ENCODE data around the gene HYLS1.

Gene HYLS1

DNA sequence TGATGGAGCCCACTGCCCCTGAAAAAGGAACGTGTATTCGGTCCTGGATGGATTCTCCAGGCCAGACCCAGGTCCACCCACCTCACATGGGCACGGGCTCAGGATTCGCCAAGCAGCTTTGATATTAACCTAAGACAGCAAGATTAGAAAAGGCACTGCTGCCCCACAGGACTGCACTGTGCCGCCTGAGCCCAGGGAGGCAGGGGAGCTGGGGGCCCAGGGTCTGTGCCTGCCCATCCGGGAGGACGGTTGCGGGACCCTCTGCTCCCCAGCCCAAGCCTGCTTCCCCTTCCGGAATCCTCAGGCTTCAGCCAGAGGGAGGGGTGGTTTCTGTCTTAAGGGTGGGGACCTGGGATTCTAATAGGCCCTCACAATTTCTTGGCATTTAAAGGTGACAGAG lies 44.8 kb downstream of the HYLS1 start:
- DNase-seq (ENCODE audit: low read depth, low spot score), result no peak

- DNase-seq (ENCODE audit: low read depth, low spot score), result no peak
Observed at GRCh38 chr11:125933030-125933813, 45.8 kb downstream of the HYLS1 start.

DNA sequence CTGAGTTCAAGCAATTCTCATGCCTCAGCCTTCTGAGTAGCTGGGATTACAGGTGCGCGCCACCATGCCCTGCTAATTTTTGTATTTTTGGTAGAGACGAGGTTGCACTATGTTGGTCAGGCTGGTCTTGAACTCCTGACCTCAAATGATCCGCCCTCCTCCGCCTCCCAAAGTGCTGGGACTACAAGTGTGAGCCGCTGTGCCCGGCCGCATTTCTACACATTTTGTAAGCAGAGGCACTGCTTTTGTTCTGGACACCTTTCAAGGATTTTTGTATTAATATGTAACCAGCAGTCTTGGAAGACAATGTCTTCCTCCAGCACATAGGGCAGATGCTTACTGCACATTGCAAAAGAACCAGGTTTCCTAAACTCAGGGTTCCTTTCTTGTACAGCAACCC lies 47.0 kb downstream of the HYLS1 start:
- DNase-seq (ENCODE audit: low read depth, low spot score), result no peak

- DNase-seq (ENCODE audit: low read depth, low spot score), result no peak
Observed at GRCh38 chr11:125935056-125935455, 47.6 kb downstream of the HYLS1 start.

DNA sequence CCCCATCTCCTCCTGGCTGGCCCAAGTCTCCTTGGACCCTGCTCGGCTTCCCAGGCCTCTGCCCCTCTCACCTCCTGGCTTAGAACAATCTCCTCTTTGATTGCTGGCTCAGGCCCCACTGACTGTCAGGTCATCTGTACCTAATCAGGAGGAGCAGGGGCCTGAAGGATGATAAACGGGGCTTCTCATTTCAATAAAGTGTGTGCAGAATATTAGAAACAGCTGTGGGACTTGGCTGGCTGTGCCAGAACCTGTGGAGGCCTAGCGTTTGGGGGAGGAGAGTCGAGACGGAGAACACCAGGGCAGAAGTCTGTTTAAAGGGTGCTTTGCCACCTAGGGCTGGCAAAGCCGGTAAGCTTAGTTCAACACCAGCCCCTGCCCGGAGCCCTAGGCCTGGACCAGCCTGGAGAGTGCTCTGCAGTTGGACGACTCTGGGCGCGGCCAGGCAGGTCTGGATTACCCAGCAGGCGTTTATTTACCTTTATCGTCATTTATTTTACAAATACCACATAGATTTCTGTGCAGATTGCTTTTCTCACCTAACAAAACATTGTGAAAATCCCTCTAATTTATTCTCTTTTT lies 48.2 kb downstream of the HYLS1 start:
- no peak for DNase-seq (ENCODE audit: low read depth, low spot score)

DNA sequence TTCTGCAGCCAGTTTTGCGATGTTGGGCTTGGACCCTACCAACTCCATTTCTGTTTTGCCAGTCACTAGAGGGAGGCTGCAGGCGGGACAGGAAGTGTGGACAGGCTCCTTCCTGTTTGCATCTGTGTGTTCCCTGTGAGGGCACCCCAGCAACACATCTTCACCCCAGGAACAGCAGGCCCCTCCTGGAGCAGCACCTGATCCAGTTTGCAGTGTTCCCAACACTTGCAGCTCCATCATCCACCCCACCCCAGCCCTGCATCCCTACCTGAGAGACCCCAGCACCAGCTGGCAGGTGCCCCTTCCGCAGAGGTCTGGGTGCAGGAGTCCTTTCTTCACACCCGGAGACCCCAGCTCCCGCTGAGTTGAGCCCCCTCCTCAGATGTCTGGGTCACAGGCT lies 51.0 kb downstream of the HYLS1 start:
- no peak for DNase-seq (ENCODE audit: low read depth, low spot score)

GRCh38 chr11:125939081-125939521 lies 51.6 kb downstream of the HYLS1 start:
- DNase-seq (ENCODE audit: low read depth, low spot score), result peak; percentile 34

DNA sequence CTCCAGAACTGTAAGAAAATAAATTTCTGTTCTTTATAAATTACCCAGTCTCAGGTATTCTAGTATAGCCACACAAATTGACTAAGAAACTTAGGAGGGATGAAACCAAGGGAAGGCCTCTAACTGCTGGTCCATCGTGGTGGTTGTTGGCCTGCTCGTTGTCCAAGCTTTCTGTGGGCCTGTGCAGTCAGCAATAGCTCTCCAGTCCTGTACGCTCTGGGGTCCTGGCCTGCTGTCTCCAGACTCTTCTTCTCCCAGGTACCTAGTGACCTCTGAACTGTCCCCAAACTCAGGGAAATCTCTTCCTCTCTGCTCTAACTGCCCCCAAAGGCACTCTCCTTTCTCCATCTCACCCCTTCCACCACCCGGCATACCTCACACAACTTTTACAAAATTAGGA lies 52.7 kb downstream of the HYLS1 start:
- DNase-seq (ENCODE audit: low read depth, low spot score), result no peak

- DNase-seq (ENCODE audit: low read depth, low spot score), result no peak
Observed at GRCh38 chr11:125941267-125941618, 53.8 kb downstream of the HYLS1 start.

GRCh38 chr11:125941619-125942611 lies 54.4 kb downstream of the HYLS1 start:
- peak; percentile 83 for DNase-seq (ENCODE audit: low read depth, low spot score)

DNA sequence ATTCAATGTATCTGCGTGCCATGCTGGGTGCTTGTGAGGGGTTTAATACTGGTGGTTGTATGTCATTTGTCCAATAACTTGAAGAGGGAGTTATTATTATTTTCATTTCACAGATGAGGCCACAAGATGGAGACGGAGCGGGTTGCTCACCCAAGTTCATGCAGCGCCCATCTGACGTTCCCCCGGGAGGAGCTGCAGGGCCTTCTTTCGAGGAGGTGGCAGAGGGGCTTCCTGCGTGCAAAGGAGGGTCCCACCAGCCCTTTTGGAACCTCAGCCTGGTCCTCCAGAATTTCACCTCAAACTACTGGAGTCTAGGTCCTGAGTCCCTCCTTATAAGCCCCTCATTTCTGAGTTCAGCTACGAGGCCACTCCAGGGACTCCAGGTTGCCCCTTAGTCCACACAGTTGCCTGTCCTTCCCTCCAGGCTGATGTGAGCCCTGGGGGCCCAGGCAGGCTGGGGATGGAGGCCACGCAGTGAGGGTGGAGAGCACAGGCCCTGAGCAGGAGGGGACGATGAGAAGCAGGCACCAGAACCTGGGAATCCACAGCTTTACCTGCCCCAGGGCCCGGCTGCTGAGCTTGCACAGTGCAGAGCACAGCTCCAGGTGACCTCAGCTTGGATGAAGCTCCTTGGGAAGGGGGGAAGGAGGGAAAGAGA lies 55.4 kb downstream of the HYLS1 start:
- no peak for DNase-seq (ENCODE audit: low read depth, low spot score)

DNA sequence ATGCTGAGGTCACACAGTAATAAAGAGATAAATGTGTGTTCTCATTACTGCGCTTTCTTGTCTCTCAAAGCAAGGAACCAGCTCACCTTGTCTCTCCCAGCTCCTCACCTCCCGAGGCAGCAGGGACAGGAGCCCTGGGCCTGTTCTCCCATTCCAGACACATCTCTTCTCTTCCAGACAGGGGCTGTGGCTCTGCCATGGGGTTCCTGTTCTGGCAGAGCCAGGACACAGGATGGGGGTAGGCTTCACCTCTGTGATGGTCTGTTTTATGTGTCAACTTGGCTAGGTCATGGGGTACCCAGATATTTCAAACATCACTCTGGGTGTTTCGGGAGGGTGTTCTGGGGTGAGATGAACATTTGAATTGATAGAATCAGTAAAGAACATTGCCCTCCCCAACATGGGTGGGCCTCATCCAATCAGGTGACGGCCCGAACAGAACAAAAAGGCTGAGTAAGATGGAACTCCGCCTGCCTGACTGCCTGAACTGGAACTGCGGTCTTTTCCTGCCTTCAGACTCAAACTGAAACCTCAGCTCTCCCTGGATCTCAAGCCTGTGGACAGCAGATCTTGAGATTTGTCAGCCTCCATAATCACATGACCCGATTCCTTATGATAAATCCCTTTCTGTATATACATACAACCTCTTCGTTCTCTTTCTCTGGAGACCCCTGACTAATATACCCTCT lies 56.3 kb downstream of the HYLS1 start:
- DNase-seq (ENCODE audit: low read depth, low spot score), result no peak

GRCh38 chr11:125944350-125945010 lies 57.0 kb downstream of the HYLS1 start:
- no peak for DNase-seq (ENCODE audit: low read depth, low spot score)

DNA sequence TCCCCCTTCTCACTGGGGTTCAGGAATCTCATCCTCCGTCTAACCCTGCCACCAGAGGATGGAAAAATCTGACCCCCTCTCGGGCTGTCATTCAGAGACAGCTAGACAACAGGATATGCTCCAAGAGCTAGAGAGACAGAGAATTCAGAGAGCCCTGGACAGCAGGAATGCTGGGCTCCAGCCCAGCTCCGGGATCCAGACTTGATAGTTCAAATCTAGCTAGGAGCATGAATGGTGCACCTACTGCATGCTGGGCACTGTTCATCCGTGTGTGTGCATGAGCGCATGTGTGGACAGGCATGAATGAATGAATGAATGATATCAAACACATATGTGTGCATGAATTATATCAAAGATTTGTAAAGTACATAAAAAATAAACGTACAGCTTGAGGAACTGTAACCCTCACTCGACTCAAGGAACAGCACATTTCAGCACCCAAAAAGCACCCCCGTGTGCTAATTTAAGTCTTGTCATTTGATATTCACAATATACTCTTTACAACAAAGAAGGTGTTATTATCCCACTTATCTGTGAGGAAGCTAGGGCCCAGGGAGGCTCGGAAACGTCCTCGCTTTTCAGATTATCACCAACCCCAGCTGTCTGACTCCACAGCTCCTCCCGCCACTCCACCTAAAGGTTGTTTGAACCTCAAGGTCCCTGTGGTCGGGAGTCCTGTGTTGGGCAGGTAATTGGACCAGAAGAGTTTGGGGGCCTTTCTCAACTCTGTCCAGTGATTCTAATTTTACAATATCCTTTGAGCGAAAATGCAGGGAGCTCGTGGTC lies 57.7 kb downstream of the HYLS1 start:
- no peak for DNase-seq (ENCODE audit: low read depth, low spot score)

- no peak for DNase-seq (ENCODE audit: low read depth, low spot score)
Observed at GRCh38 chr11:125945797-125946520, 58.5 kb downstream of the HYLS1 start, which contains the start of gene VSIG10L2. Gene VSIG10L2, plus strand, starts transcription at chr11:125946044. Its CDS starts 12 bp downstream, at chr11:125946056.

- DNase-seq (ENCODE audit: low read depth, low spot score), result peak; percentile 0
Observed at GRCh38 chr11:125946712-125947418, 59.4 kb downstream of the HYLS1 start.

- DNase-seq (ENCODE audit: low read depth, low spot score), result peak; percentile 1
Observed at GRCh38 chr11:125947419-125948277, 60.2 kb downstream of the HYLS1 start.

Measured in ELF-1 (cell line).